HL-60 (cell line): Measurements from ENCODE around the gene MRPS14.

Source experiments
- DNase-seq, 2 experiments: peaks; one replicate each; pipeline ENCODE4 v3.0.0-alpha.2; 2010 to 2020; ENCODE audit warnings: low read depth in 1 of 2, low spot score in 1 of 2
- H3K27ac ChIP-seq: fragments of 250-450 bp; sonication (Bioruptor Pico); replicated peaks from 2 replicates; pipeline ENCODE4 v1.5.1; 2020; ENCODE audit warnings: mild to moderate bottlenecking, moderate library complexity
- H3K27me3 ChIP-seq: fragments of 250-450 bp; sonication (Bioruptor Pico); 2 replicates; pipeline ENCODE4 v1.5.1; 2021; ENCODE audit warnings: mild to moderate bottlenecking, moderate library complexity; ENCODE audit not compliant: insufficient read depth, poor library complexity, severe bottlenecking
- H3K4me3 ChIP-seq: replicated peaks from 2 replicates; pipeline ENCODE4 v1.5.1; 2011; ENCODE audit warnings: mild to moderate bottlenecking, control low read depth, low read length; ENCODE audit not compliant: insufficient read depth
- CTCF ChIP-seq: IDR thresholded peaks from one replicate; pipeline ENCODE4 v1.5.1; 2011; ENCODE audit warnings: low read length, control low read depth, inconsistent platforms; ENCODE audit not compliant: insufficient read depth
- GABPA ChIP-seq: IDR thresholded peaks from 2 replicates; pipeline ENCODE4 v1.6.1; 2012; ENCODE audit warnings: low read depth
- POLR2AphosphoS5 ChIP-seq: IDR thresholded peaks from 2 replicates; pipeline ENCODE4 v1.6.1; 2012; ENCODE audit warnings: low read depth
- REST ChIP-seq: IDR thresholded peaks from 2 replicates; pipeline ENCODE4 v1.6.1; 2012; ENCODE audit warnings: low read depth; ENCODE audit not compliant: insufficient replicate concordance
- SPI1 ChIP-seq: IDR thresholded peaks from 2 replicates; pipeline ENCODE4 v1.6.1; 2012; ENCODE audit warnings: low read depth, mild to moderate bottlenecking, borderline replicate concordance

MRPS14 gene

GRCh38 chr1:175005085-175005783 lies 18.0 kb downstream of the MRPS14 start:
- DNase-seq = no peak

GRCh38 chr1:175003521-175003920 lies 19.7 kb downstream of the MRPS14 start:
- no peak for DNase-seq
- no peak for TF ChIP-seq SPI1
- no peak for TF ChIP-seq GABPA
- no peak for TF ChIP-seq CTCF
- TF ChIP-seq POLR2AphosphoS5 = no peak
- no peak for TF ChIP-seq REST
- Histone ChIP-seq H3K27ac (no peak overlapping the region), H3K4me3 (no peak overlapping the region), H3K27me3 (no peaks in the 10 kb centered on the region)

More at GRCh38 chr1:175005085-175005783, 18.0 kb downstream of the MRPS14 start:
- H3K27me3 ChIP-seq = no peaks in the 10 kb centered on the region
- H3K4me3 ChIP-seq = no peak overlapping the region
- TF ChIP-seq GABPA = no peak
- no peak for TF ChIP-seq SPI1
- no peak for TF ChIP-seq REST
- no peak for TF ChIP-seq POLR2AphosphoS5
- TF ChIP-seq CTCF = no peak
- H3K27ac ChIP-seq = no peak overlapping the region

- Histone ChIP-seq H3K27ac (no peak overlapping the region), H3K27me3 (no peaks in the 10 kb centered on the region), H3K4me3 (no peak overlapping the region)
- TF ChIP-seq GABPA (no peak), REST (no peak), SPI1 (no peak), CTCF (no peak)
- DNase-seq = no peak
Measured at GRCh38 chr1:175002910-175003517, 20.2 kb downstream of the MRPS14 start.
